ENCODE data around the gene FMO5. TPM values are rescaled to one million over a fixed set of nuclear protein-coding genes. Genes with fewer than 3 reads are reported as not detected.
"Not testable (repeated sequence)": the region's sequence is repeated elsewhere in the genome, so short reads cannot be mapped to it uniquely, and the experiment has no call there.

Gene FMO5
- total and polyA plus RNA-seq, 5 experiments from 2014 or later: 0.16 to 1.2 (median 0.43) TPM

GRCh38 chr1:147177611-147178380, 47.3 kb downstream of the FMO5 start:
- H3K36me3 Mint-ChIP-seq: peaks cover 13 to 41% (median 36%) of the 10 kb centered on the region in 3 donors
- H3K9me3 Mint-ChIP-seq: peaks cover 0 to 41% (median 16%) of the 10 kb centered on the region in 9 donors
- ATAC-seq: peak in 1 of 2 donors; percentile 45
- H3K4me1 Mint-ChIP-seq: peaks cover 5 to 16% (median 16%) of the 10 kb centered on the region in 4 donors
- peaks cover 0 to 2% (median 0%) of the 10 kb centered on the region in 5 donors for H3K27me3 Mint-ChIP-seq
- POLR2A ChIA-PET: no interaction called here
- peak overlapping the region in 2 of 10 donors; percentile 7 to 49 for H3K4me3 Mint-ChIP-seq
- DNase-seq: no peak
- peak overlapping the region in 1 of 10 donors; percentile 12 for H3K27ac Mint-ChIP-seq

- POLR2A ChIA-PET: interaction anchor here (0.7 to 3.7 kb wide), 7 partner anchors 8 to 123 kb away, joined by 3 to 28 read pairs (median 3); partner anchors contain the start of genes CHD1L and FMO5
- Mint-ChIP-seq H3K27ac (peak within 1 kb of the TSS; percentile 91 to 98 (median 96)), H3K27me3 (peaks cover 0 to 2% (median 0%) of the 10 kb centered on the region in 5 donors), H3K9me3 (peaks cover 0 to 22% (median 10%) of the 10 kb centered on the region in 9 donors), H3K4me3 (peak within 1 kb of the TSS; percentile 97 to 99 (median 98)), H3K4me1 (peaks cover 16 to 45% (median 43%) of the 10 kb centered on the region in 4 donors), H3K36me3 (peaks cover 12 to 31% (median 19%) of the 10 kb centered on the region in 3 donors)
- DNase-seq: peak; percentile 74 to 90 (median 86)
- peak; percentile 77 to 80 for ATAC-seq
Measured at GRCh38 chr1:147172168-147173016, 52.7 kb downstream of the FMO5 start, which contains the start of gene PRKAB2. TSS of gene PRKAB2 (minus strand) at chr1:147172470. CDS start at chr1:147172144, 326 bp downstream.

GRCh38 chr1:147171399-147172167, 53.6 kb downstream of the FMO5 start:
- Mint-ChIP-seq H3K4me3 (peak overlapping the region; percentile 93 to 99 (median 98)), H3K36me3 (peaks cover 13 to 28% (median 17%) of the 10 kb centered on the region in 3 donors), H3K27ac (peak overlapping the region; percentile 13 to 91 (median 84)), H3K4me1 (peaks cover 16 to 45% (median 43%) of the 10 kb centered on the region in 4 donors), H3K27me3 (no peaks in the 10 kb centered on the region), H3K9me3 (peaks cover 0 to 17% (median 7%) of the 10 kb centered on the region in 9 donors)
- ATAC-seq: peak in 1 of 2 donors; percentile 36
- POLR2A ChIA-PET: interaction anchor here (0.7 to 3.7 kb wide), 3 partner anchors 18 to 71 kb away, joined by 3 to 28 read pairs (median 3); partner anchors contain the start of gene CHD1L
- peak in 1 of 10 donors; percentile 3 for DNase-seq

- POLR2A ChIA-PET: interaction anchor here (3.7 kb wide), 1 partner anchor 72 kb away, joined by 28 read pairs; the partner anchor contains the start of gene CHD1L
- peaks cover 17 to 45% (median 44%) of the 10 kb centered on the region in 4 donors for H3K4me1 Mint-ChIP-seq
- H3K27me3 Mint-ChIP-seq: no peaks in the 10 kb centered on the region
- peaks cover 0 to 7% (median under 1%) of the 10 kb centered on the region in 9 donors for H3K9me3 Mint-ChIP-seq
- H3K36me3 Mint-ChIP-seq: peaks cover 8 to 28% (median 24%) of the 10 kb centered on the region in 3 donors
- H3K27ac Mint-ChIP-seq: peak overlapping the region in 1 of 10 donors; percentile 7
- ATAC-seq (no peak), DNase-seq (no peak)
- H3K4me3 Mint-ChIP-seq: peak overlapping the region in 9 of 10 donors; percentile 30 to 99 (median 98)
Measured at GRCh38 chr1:147169840-147170674, 55.1 kb downstream of the FMO5 start.

- ATAC-seq (no peak), DNase-seq (no peak)
- peaks cover 16 to 42% (median 41%) of the 10 kb centered on the region in 4 donors for H3K4me1 Mint-ChIP-seq
- peaks cover 0 to 6% (median 0%) of the 10 kb centered on the region in 9 donors for H3K9me3 Mint-ChIP-seq
- H3K27me3 Mint-ChIP-seq: no peaks in the 10 kb centered on the region
- POLR2A ChIA-PET: interaction anchor here (1.4 kb wide), 1 partner anchor 73 kb away, joined by 4 read pairs; the partner anchor contains the start of gene CHD1L
- peaks cover 5 to 35% (median 15%) of the 10 kb centered on the region in 3 donors for H3K36me3 Mint-ChIP-seq
- H3K4me3 Mint-ChIP-seq: no peak overlapping the region
- no peak overlapping the region for H3K27ac Mint-ChIP-seq
Measured at GRCh38 chr1:147169171-147169570, 56.0 kb downstream of the FMO5 start.

GRCh38 chr1:147168626-147169058, 56.5 kb downstream of the FMO5 start:
- Mint-ChIP-seq H3K27me3 (no peaks in the 10 kb centered on the region), H3K4me1 (peaks cover 14 to 37% (median 36%) of the 10 kb centered on the region in 4 donors), H3K27ac (peak overlapping the region in 1 of 10 donors; percentile 19), H3K4me3 (no peak overlapping the region), H3K36me3 (peaks cover 5 to 37% (median 12%) of the 10 kb centered on the region in 3 donors), H3K9me3 (peaks cover 0 to 6% (median 0%) of the 10 kb centered on the region in 9 donors)
- POLR2A ChIA-PET: interaction anchor here (1.4 kb wide), 1 partner anchor 74 kb away, joined by 4 read pairs; the partner anchor contains the start of gene CHD1L
- no peak for DNase-seq
- no peak for ATAC-seq

- peaks cover 5 to 46% (median 12%) of the 10 kb centered on the region in 3 donors for H3K36me3 Mint-ChIP-seq
Measured at GRCh38 chr1:147167365-147167764, 57.8 kb downstream of the FMO5 start.

GRCh38 chr1:147163019-147163418, 62.1 kb downstream of the FMO5 start:
- no peak for DNase-seq
- peaks cover 0 to 3% (median under 1%) of the 10 kb centered on the region in 4 donors for H3K4me1 Mint-ChIP-seq
- H3K4me3 Mint-ChIP-seq: no peak overlapping the region
- ATAC-seq: no peak
- peaks cover 9 to 87% (median 27%) of the 10 kb centered on the region in 3 donors for H3K36me3 Mint-ChIP-seq
- H3K27ac Mint-ChIP-seq: no peak overlapping the region
- no peaks in the 10 kb centered on the region for H3K27me3 Mint-ChIP-seq
- POLR2A ChIA-PET: no interaction called here
- H3K9me3 Mint-ChIP-seq: no peaks in the 10 kb centered on the region

More at GRCh38 chr1:147167365-147167764, 57.8 kb downstream of the FMO5 start:
- ATAC-seq (no peak), DNase-seq (no peak)
- H3K27ac Mint-ChIP-seq: no peak overlapping the region
- POLR2A ChIA-PET: interaction anchor here (0.8 kb wide), 1 partner anchor 75 kb away, joined by 3 read pairs; the partner anchor contains the start of gene CHD1L
- peaks cover 12 to 27% (median 25%) of the 10 kb centered on the region in 4 donors for H3K4me1 Mint-ChIP-seq
- no peak overlapping the region for H3K4me3 Mint-ChIP-seq
- no peaks in the 10 kb centered on the region for H3K9me3 Mint-ChIP-seq
- H3K27me3 Mint-ChIP-seq: no peaks in the 10 kb centered on the region

GRCh38 chr1:147162093-147162492, 63.0 kb downstream of the FMO5 start:
- DNase-seq: no peak
- Mint-ChIP-seq H3K27ac (no peak overlapping the region), H3K4me1 (peaks cover 0 to 4% (median 1%) of the 10 kb centered on the region in 4 donors), H3K9me3 (no peaks in the 10 kb centered on the region), H3K27me3 (no peaks in the 10 kb centered on the region), H3K4me3 (no peak overlapping the region), H3K36me3 (peaks cover 9 to 92% (median 35%) of the 10 kb centered on the region in 3 donors)
- ATAC-seq: no peak
- POLR2A ChIA-PET: no interaction called here

GRCh38 chr1:147157116-147157515, 68.0 kb downstream of the FMO5 start:
- POLR2A ChIA-PET, ATAC-seq, H3K27me3 Mint-ChIP-seq, DNase-seq, H3K4me1 Mint-ChIP-seq, H3K4me3 Mint-ChIP-seq, H3K9me3 Mint-ChIP-seq: not testable (repeated sequence)
- peaks cover 4 to 77% (median 35%) of the 10 kb centered on the region in 3 donors for H3K36me3 Mint-ChIP-seq
- peak overlapping the region in 1 of 10 donors; percentile 16 for H3K27ac Mint-ChIP-seq
